WI38 (cell line): ENCODE results near the gene ZNF718.

Source experiments
- H3K4me3 ChIP-seq: 2 replicates; pipeline ENCODE4 v1.5.1; 2011; ENCODE audit warnings: low read depth, mild to moderate bottlenecking, control low read depth, low read length
- TF ChIP-seq, protein P1 (sequence below): IDR thresholded peaks from 2 replicates; pipeline ENCODE4 v1.5.1; 2012; ENCODE audit warnings: low read depth, mild to moderate bottlenecking, control low read depth, low read length

ZNF718 gene

DNA sequence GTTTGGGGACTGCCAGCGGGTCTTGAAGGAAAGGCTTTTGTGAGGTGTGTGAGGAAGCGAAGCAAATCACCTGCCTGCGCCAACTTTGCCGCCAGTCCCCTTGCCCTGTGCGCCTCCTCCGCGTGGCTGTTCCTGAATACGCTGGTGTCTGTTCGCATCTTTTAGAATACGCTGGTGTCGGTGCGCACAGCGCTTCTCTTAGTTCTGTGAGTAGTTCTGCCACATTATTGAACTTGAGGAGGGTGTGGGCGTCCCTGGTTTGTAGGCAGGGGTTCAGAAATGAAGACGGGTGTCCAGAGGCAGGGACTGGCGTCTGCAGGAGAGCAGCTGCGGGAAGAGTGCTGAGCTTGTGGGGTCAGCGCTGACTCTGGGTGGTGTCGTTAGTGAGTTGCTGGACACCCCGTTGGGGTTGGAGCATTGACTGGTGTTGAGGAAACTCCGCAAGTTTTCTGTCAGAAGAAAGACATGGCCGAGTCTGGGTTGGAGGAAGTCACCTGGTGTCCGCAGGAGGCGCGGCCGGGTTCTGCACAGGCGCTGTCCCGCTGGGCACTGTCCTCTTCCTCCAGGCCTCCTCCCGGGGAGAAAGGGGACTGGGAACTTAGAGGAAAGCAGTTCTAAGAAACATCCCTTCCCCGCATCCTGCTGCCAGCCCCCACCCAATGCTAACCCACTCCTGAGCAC is 930 bp downstream of the ZNF718 start:
- TF ChIP-seq, protein P1, sequence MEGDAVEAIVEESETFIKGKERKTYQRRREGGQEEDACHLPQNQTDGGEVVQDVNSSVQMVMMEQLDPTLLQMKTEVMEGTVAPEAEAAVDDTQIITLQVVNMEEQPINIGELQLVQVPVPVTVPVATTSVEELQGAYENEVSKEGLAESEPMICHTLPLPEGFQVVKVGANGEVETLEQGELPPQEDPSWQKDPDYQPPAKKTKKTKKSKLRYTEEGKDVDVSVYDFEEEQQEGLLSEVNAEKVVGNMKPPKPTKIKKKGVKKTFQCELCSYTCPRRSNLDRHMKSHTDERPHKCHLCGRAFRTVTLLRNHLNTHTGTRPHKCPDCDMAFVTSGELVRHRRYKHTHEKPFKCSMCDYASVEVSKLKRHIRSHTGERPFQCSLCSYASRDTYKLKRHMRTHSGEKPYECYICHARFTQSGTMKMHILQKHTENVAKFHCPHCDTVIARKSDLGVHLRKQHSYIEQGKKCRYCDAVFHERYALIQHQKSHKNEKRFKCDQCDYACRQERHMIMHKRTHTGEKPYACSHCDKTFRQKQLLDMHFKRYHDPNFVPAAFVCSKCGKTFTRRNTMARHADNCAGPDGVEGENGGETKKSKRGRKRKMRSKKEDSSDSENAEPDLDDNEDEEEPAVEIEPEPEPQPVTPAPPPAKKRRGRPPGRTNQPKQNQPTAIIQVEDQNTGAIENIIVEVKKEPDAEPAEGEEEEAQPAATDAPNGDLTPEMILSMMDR: no peak
- H3K4me3 ChIP-seq: peak overlapping the region; percentile 72

DNA sequence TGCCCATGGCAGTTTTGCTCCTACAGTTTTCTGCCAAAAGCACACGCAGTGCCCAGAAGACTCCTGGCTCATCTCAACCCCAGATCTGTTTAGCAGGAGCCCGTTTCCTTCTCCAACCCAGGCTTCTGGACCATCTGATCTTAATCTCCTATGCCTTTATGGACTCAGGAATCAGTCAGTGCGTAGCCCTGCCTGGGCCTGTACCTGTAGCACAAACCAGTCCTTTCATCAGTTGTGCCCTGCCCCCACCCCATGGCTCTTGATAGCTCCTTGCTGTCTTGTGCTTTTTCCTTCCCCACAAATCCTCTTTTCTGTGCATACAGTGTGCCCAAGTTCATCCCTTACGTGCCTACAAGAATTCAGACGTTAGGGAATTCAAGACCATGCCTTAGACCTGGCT is 1.5 kb downstream of the ZNF718 start:
- peak overlapping the region; percentile 72 for H3K4me3 ChIP-seq
- TF ChIP-seq, protein P1: no peak

DNA sequence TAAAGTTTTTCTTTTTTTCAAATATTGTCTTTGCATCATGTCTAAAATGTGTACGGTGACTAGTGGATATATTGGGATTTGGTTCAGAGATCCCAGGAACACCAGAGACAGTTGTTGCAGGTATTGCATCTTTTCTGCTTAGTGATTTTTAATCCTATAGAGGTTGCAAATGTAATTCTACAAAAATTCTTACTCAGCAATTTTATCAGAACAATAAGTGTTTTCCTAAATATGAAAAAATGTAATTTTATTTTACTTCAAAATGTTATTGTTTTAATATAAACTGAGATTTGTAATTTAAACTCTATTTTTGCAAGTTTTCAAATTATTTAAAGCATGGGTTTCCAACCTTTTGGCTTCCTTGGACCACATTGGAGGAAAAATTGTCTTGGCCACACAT is 8.2 kb downstream of the ZNF718 start:
- TF ChIP-seq, protein P1: no peak

DNA sequence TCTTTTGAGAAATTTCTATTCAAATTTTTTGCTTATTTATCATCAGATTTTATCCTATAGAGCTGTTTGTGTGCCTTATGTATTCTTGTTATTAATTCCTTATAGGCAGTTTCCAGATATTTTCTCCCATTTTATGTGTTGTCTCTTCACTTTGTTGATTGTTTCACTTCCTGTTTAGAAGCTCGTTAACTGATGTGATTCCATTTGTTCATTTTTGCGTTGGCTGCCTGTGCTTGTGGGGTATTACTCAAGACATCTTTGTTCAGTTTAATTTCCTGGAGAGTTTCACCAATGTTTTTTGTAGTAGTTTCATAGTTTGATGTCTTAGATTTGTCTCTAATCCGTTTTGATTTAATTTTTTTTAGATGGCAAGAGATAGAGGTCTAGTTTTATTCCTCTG is 14.6 kb downstream of the ZNF718 start:
- TF ChIP-seq, protein P1: no peak
- no peak overlapping the region for H3K4me3 ChIP-seq

More for the DNA sequence above, 8.2 kb downstream of the ZNF718 start:
- H3K4me3 ChIP-seq: no peak overlapping the region

DNA sequence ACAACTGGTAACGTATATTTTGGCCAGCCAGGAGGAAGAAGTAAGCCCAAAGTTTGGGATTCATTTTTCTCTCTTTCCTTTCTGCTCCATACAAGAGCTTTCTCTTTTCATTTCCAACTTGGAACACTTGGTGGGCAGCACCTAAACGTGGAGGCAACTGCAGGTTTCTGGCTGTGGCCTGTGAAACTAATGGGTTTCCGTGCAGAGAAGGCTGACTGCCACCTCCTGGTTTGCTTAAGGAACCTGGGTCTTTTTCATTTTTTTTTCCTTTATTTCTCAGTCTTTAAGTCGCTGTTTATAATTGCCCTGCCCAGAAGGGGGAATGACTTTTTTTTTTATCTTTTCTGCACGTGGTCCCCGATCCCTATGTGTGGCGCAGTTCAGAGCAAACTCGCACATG is 15.4 kb downstream of the ZNF718 start:
- TF ChIP-seq, protein P1: no peak
- H3K4me3 ChIP-seq: no peak overlapping the region

DNA sequence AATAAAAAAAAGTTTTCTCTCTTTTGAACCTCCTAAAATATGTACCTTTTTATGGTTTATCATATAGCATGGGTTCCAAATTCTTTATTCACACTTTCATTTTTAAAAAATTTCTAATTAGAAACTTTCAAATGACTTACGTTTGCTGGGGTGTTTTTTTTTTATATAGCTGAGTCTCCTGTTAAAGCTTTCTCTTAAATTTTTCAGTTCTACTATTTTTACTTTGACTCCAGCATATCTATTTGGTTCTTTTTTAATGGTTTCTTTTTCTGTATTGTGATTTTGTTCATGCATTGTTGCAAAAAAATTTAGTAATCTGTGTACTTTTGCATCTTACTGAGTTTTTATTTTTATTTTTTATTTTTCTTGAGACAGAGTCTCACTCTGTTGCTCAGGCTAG is 22.3 kb downstream of the ZNF718 start:
- no peak overlapping the region for H3K4me3 ChIP-seq
- TF ChIP-seq, protein P1: no peak

DNA sequence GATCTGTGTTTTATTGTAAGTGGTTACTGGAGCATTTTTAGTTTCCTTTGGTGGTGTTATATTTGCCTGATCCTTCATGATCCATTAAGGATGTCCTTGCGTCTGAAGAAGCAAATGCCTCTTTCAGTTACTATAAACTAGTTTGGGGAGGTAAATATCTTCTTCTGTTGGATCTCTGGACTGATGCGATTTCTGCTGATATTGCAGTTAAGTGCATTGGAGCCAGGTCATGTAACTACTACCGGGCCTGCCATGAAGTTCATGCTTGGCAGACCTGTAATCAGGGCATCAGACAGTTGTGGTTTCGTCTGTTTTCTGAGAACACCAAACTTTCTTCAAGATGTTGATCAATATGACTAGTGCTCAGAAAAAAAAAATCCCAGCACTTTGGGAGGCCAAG is 22.9 kb downstream of the ZNF718 start:
- TF ChIP-seq, protein P1: no peak
- H3K4me3 ChIP-seq: no peak overlapping the region
